Heart right ventricle (tissue), 16 donors: ENCODE data around the gene CGB8. TPM values are rescaled to one million over a fixed set of nuclear protein-coding genes. Genes with fewer than 3 reads are reported as not detected.

Experiments
- ATAC-seq, 8 donors: fragments of 200-7000 bp; cut with Tn5 transposase; one replicate each; pipeline ENCODE4 v1.9.1; 2020; ENCODE audit warnings: mild to moderate bottlenecking in 8 of 8, moderate library complexity in 8 of 8, moderate number of reproducible peaks in 1 of 8
- DNase-seq, 2 donors: peaks; one replicate each; pipeline ENCODE4 v3.0.0-alpha.2; 2020
- H3K27ac ChIP-seq, 10 donors: fragments of 200-600 bp; sonication (generic) in 2 of 10; one replicate each; pipeline versions ENCODE4 v1.5.0 to v1.8.0; 2020 to 2022; ENCODE audit warnings: mild to moderate bottlenecking in 3 of 10
- H3K27me3 ChIP-seq, 7 donors: fragments of 200-600 bp; one replicate each; pipeline ENCODE4 v1.8.0; 2021 to 2022; ENCODE audit warnings: mild to moderate bottlenecking in 2 of 7
- H3K36me3 ChIP-seq, 9 donors: fragments of 200-600 bp; sonication (generic) in 1 of 9; one replicate each; pipeline versions ENCODE4 v1.5.0 to v1.8.0; 2020 to 2022; ENCODE audit warnings: mild to moderate bottlenecking in 2 of 9
- H3K4me1 ChIP-seq, 9 donors: fragments of 200-600 bp; sonication (generic) in 1 of 9; one replicate each; pipeline versions ENCODE4 v1.5.0 to v1.8.0; 2020 to 2022; ENCODE audit warnings: mild to moderate bottlenecking in 4 of 9
- H3K4me3 ChIP-seq, 10 donors: fragments of 200-600 bp; sonication (generic) in 2 of 10; one replicate each; pipeline versions ENCODE4 v1.5.0 to v1.8.0; 2020 to 2022; ENCODE audit warnings: mild to moderate bottlenecking in 7 of 10, moderate library complexity in 2 of 10
- H3K9me3 ChIP-seq, 11 donors: fragments of 200-600 bp in 10 of 11; sonication (generic) in 2 of 11; one replicate each; pipeline versions ENCODE4 v1.5.0 to v1.8.0; 2013 to 2022; ENCODE audit warnings: mild to moderate bottlenecking in 2 of 11, control low read depth in 1 of 11, moderate library complexity in 1 of 11
- WGBS, 2 donors: extraction: QIAGEN DNeasy Blood & Tissue Kit; methylation state at CpG; one replicate each; pipeline ENCODE4 v1.1.7; 2013; ENCODE audit warnings: inconsistent platforms in 1 of 2; 5-methylcytosine and 5-hydroxymethylcytosine counted together
- intact Hi-C, 10 donors: fragments of 100-400 bp; cut with DNase I; formaldehyde crosslinking; loops; one replicate each; pipeline versions ENCODE4 v1.11.1 to v1.14.2; 2022
- polyA plus RNA-seq, 2 donors: library from polyadenylated mRNA; stranded (reverse); fragments of 200-250 nt; gene quantifications; one replicate each; pipeline ENCODE4 v1.2.3, GENCODE V29; 2013
- total RNA-seq, 10 donors: library from RNA; stranded (reverse); fragmentation: NEBNext Ultra II Directional in 3 of 10; extraction: Animal tissue kit (Norgen Biotek cat#: 25700) in 3 of 10; gene quantifications; one replicate each; pipeline versions ENCODE4 v1.2.1 to v1.2.4, GENCODE V29; 2021 to 2023
- TF ChIP-seq, protein P1 (sequence below), 9 donors: fragments of 200-600 bp; sonication (generic) in 2 of 9; IDR thresholded peaks; one replicate each; pipeline versions ENCODE4 v1.5.0 to v1.8.0; 2021 to 2022; ENCODE audit warnings: antibody characterized with exemption in 9 of 9, mild to moderate bottlenecking in 5 of 9, moderate library complexity in 1 of 9
- donor health status: Arrhythmogenic right ventricular cardiomyopathy.
- donor health status: ischemic (EF 13 %, LVEDD 7.1; RV severe dilation, severe dysfunction).
- donor health status: healthy with polysubstance abuse.
- donor health status: DM: no; HTN: yes; CAD: no.
- donor health status: DM: no; HTN: no; CAD: no.
- donor health status: ischemic (EF 25% LVEDD 6.9; RV normal size, moderate dysfunction).
- donor health status: ischemic (EF 25% LVEDD 5.7; RV mildly dilated, moderate dysfunction).
- donor health status: healthy.
- donor health status: DM: yes; HTN: yes; CAD: no.
- donor health status: Ischemic cardiomyopathy.
- donor health status: ischemic (EF 35%, LVEDD 5.7; RV mildly dilated, moderate dysfunction).
- donor health status: nonischemic (EF 11% LVEDD 7.7; RV severe dilation, severe dysfunction).
- donor health status: DM: yes; HTN: yes; CAD: no.
- donor health status: PGD.
- donor health status: ischemic (EF 29% LVEDD 5.4; RV normal size, mild dysfunction).
- donor health status: nonischemic (EF 23%, LVEDD 6.1; RV moderate dilation, normal function).

CGB8 gene
- total and polyA plus RNA-seq, 12 donors = not detected

GRCh38 chr19:49017041-49017665, 31.8 kb downstream of the CGB8 start, which contains the start of gene LHB:
LHB (minus strand) TSS chr19:49017091; CDS start chr19:49017081, 10 bp downstream.
- H3K4me1 ChIP-seq = peaks cover 0 to 27% (median 23%) of the 10 kb centered on the region in 9 donors
- H3K27ac ChIP-seq = peak within 1 kb of the TSS in 1 of 10 donors; percentile 18
- peaks cover 0 to 41% (median 14%) of the 10 kb centered on the region in 7 donors for H3K27me3 ChIP-seq
- H3K36me3 ChIP-seq = peaks cover 0 to 38% (median 13%) of the 10 kb centered on the region in 9 donors
- H3K9me3 ChIP-seq = no peaks in the 10 kb centered on the region
- peak within 1 kb of the TSS; percentile 32 to 59 (median 54) for H3K4me3 ChIP-seq
- TF ChIP-seq, protein P1, sequence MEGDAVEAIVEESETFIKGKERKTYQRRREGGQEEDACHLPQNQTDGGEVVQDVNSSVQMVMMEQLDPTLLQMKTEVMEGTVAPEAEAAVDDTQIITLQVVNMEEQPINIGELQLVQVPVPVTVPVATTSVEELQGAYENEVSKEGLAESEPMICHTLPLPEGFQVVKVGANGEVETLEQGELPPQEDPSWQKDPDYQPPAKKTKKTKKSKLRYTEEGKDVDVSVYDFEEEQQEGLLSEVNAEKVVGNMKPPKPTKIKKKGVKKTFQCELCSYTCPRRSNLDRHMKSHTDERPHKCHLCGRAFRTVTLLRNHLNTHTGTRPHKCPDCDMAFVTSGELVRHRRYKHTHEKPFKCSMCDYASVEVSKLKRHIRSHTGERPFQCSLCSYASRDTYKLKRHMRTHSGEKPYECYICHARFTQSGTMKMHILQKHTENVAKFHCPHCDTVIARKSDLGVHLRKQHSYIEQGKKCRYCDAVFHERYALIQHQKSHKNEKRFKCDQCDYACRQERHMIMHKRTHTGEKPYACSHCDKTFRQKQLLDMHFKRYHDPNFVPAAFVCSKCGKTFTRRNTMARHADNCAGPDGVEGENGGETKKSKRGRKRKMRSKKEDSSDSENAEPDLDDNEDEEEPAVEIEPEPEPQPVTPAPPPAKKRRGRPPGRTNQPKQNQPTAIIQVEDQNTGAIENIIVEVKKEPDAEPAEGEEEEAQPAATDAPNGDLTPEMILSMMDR (IDR thresholded peaks at IDR 0.05) = no peak
- ATAC-seq = no peak
- intact Hi-C loops = no loop called here
- DNase-seq = no peak
- WGBS, 2 donors = 73 to 78% methylated on average over 17 of the region's 17 CpGs

GRCh38 chr19:49016067-49016839, 32.7 kb downstream of the CGB8 start:
- Histone ChIP-seq H3K4me1 (peaks cover 0 to 27% (median 23%) of the 10 kb centered on the region in 9 donors), H3K27ac (no peak overlapping the region), H3K36me3 (peaks cover 0 to 47% (median 13%) of the 10 kb centered on the region in 9 donors), H3K9me3 (no peaks in the 10 kb centered on the region), H3K4me3 (no peak overlapping the region), H3K27me3 (peaks cover 0 to 40% (median 14%) of the 10 kb centered on the region in 7 donors)
- intact Hi-C loops = no loop called here
- TF ChIP-seq, protein P1 (IDR thresholded peaks at IDR 0.05) = no peak
- ATAC-seq = no peak
- DNase-seq = no peak
- 95 to 96% methylated on average over 23 to 26 of the region's 29 CpGs for WGBS, 2 donors

DNA sequence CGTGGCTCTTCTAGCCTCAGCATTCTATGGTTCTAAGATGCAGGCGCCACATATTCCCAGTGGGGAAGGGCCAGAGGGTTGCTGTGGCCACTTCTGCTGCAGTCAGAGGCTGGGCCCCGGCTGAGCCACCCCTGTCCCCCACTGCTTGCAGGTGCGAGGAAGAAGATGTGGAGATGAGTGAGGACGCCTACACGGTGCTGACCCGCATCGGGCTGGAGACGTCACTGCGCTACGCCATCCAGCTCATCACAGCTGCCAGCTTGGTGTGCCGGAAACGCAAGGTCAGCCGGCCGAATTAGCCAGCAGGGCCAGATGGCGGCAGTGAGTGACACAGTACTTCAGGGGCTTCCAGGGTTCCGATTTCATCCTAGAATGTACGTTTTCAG, 34.0 kb downstream of the CGB8 start:
- TF ChIP-seq, protein P1 (IDR thresholded peaks at IDR 0.05) = no peak
- Histone ChIP-seq H3K27me3 (peaks cover 0 to 26% (median 13%) of the 10 kb centered on the region in 7 donors), H3K9me3 (no peaks in the 10 kb centered on the region), H3K36me3 (peaks cover 0 to 61% (median 16%) of the 10 kb centered on the region in 9 donors), H3K4me1 (peaks cover 0 to 27% (median 23%) of the 10 kb centered on the region in 9 donors), H3K4me3 (no peak overlapping the region), H3K27ac (no peak overlapping the region)
- ATAC-seq (no peak), DNase-seq (no peak)
- intact Hi-C loops = no loop called here
- WGBS, 2 donors = 91 to 96% methylated on average over 18 of the region's 18 CpGs

- DNase-seq (no peak), ATAC-seq (no peak)
- TF ChIP-seq, protein P1 (IDR thresholded peaks at IDR 0.05) = no peak
- peaks cover 0 to 23% (median 18%) of the 10 kb centered on the region in 9 donors for H3K4me1 ChIP-seq
- 92 to 95% methylated on average over 32 of the region's 32 CpGs for WGBS, 2 donors
- no peaks in the 10 kb centered on the region for H3K9me3 ChIP-seq
- no peak overlapping the region for H3K4me3 ChIP-seq
- H3K27ac ChIP-seq = no peak overlapping the region
- intact Hi-C loops = no loop called here
- H3K36me3 ChIP-seq = peaks cover 0 to 67% (median 21%) of the 10 kb centered on the region in 9 donors
- H3K27me3 ChIP-seq = peaks cover 0 to 20% (median 9%) of the 10 kb centered on the region in 7 donors
These were observed 34.6 kb downstream of the CGB8 start for GRCh38 chr19:49014123-49014869.
